Trophoblast cell (in vitro differentiated cells and primary cell): Measurements from ENCODE around the gene MKRN2OS.
A peak's percentile ranks its signal among the peaks of the same experiment; 100 is the strongest.

Experiments
- DNase-seq, 2 donors: peaks; one replicate each; pipeline ENCODE4 v3.0.0-alpha.2; 2016
- H2AFZ ChIP-seq: 2 replicates; pipeline ENCODE4 v1.6.1; 2013; ENCODE audit warnings: low read length, moderate library complexity, mild to moderate bottlenecking; ENCODE audit not compliant: insufficient read depth, poor library complexity
- H2AK5ac ChIP-seq: 2 replicates; pipeline ENCODE4 v1.6.1; 2013; ENCODE audit warnings: mild to moderate bottlenecking, low read length
- H2BK120ac ChIP-seq: 2 replicates; pipeline ENCODE4 v1.6.1; 2013; ENCODE audit warnings: low read length, mild to moderate bottlenecking, moderate library complexity; ENCODE audit not compliant: insufficient read depth, poor library complexity
- H2BK12ac ChIP-seq: 2 replicates; pipeline ENCODE4 v1.6.1; 2013; ENCODE audit warnings: mild to moderate bottlenecking, low read length, moderate library complexity
- H2BK5ac ChIP-seq: 2 replicates; pipeline ENCODE4 v1.6.1; 2013; ENCODE audit warnings: low read length, low read depth, moderate library complexity, mild to moderate bottlenecking; ENCODE audit not compliant: poor library complexity
- H3K14ac ChIP-seq: 2 replicates; pipeline ENCODE4 v1.6.1; 2013; ENCODE audit warnings: mild to moderate bottlenecking, low read length
- H3K18ac ChIP-seq: 2 replicates; pipeline ENCODE4 v1.6.1; 2013; ENCODE audit warnings: mild to moderate bottlenecking, low read length
- H3K23ac ChIP-seq: 2 replicates; pipeline ENCODE4 v1.6.1; 2013; ENCODE audit warnings: low read length
- H3K27ac ChIP-seq: 2 replicates; pipeline ENCODE4 v1.5.1; 2013; ENCODE audit warnings: low read depth, mild to moderate bottlenecking, inconsistent platforms, low read length, moderate library complexity
- H3K27me3 ChIP-seq: 2 replicates; pipeline ENCODE4 v1.6.1; 2013; ENCODE audit warnings: inconsistent platforms, mild to moderate bottlenecking, low read length, moderate library complexity; ENCODE audit not compliant: insufficient read depth
- H3K36me3 ChIP-seq, 2 experiments: 1 replicate in 1 of 2; 2 replicates in 1 of 2; pipeline ENCODE4 v1.6.1; 2013; ENCODE audit warnings: low read length in 2 of 2, mild to moderate bottlenecking in 2 of 2, moderate library complexity in 1 of 2; ENCODE audit not compliant: insufficient read depth in 2 of 2, control insufficient read depth in 1 of 2
- H3K4ac ChIP-seq: 2 replicates; pipeline ENCODE4 v1.6.1; 2013; ENCODE audit warnings: low read depth, mild to moderate bottlenecking, low read length, moderate library complexity
- H3K4me1 ChIP-seq, 2 experiments: 1 replicate in 1 of 2; 2 replicates in 1 of 2; pipeline ENCODE4 v1.6.1; 2013; ENCODE audit warnings: low read length in 2 of 2, mild to moderate bottlenecking in 2 of 2, moderate library complexity in 1 of 2; ENCODE audit not compliant: insufficient read depth in 2 of 2, control insufficient read depth in 1 of 2
- H3K4me2 ChIP-seq: 2 replicates; pipeline ENCODE4 v1.6.1; 2013; ENCODE audit warnings: inconsistent platforms, mild to moderate bottlenecking, low read length, moderate library complexity
- H3K4me3 ChIP-seq: 2 replicates; pipeline ENCODE4 v1.5.1; 2013; ENCODE audit warnings: mild to moderate bottlenecking, low read depth, low read length, inconsistent platforms
- H3K79me1 ChIP-seq: one replicate; pipeline ENCODE4 v1.6.1; 2013; ENCODE audit warnings: low read length
- H3K79me2 ChIP-seq: 2 replicates; pipeline ENCODE4 v1.6.1; 2013; ENCODE audit warnings: low read length, mild to moderate bottlenecking; ENCODE audit not compliant: control insufficient read depth, insufficient read depth, poor library complexity
- H3K9ac ChIP-seq: 2 replicates; pipeline ENCODE4 v1.6.1; 2013; ENCODE audit warnings: mild to moderate bottlenecking, low read length
- H3K9me3 ChIP-seq: 2 replicates; pipeline ENCODE4 v1.6.1; 2013; ENCODE audit warnings: low read depth, mild to moderate bottlenecking, control low read depth, inconsistent platforms, low read length; ENCODE audit not compliant: insufficient read depth
- H4K12ac ChIP-seq: 2 replicates; pipeline ENCODE4 v1.6.1; 2013; ENCODE audit warnings: low read depth, mild to moderate bottlenecking, low read length, moderate library complexity
- H4K8ac ChIP-seq: 2 replicates; pipeline ENCODE4 v1.6.1; 2013; ENCODE audit warnings: low read depth, mild to moderate bottlenecking, low read length, moderate library complexity
- H4K91ac ChIP-seq: one replicate; pipeline ENCODE4 v1.6.1; 2013; ENCODE audit warnings: low read depth, mild to moderate bottlenecking, low read length, moderate library complexity
- WGBS: extraction: QIAGEN DNeasy Blood & Tissue Kit; methylation state at CpG from one replicate; pipeline ENCODE4 v1.1.7; 2013; ENCODE audit warnings: missing lambda C conversion rate; ENCODE audit not compliant: insufficient read length, insufficient coverage; ENCODE audit errors: extremely low coverage; 5-methylcytosine and 5-hydroxymethylcytosine counted together

Gene MKRN2OS

DNA sequence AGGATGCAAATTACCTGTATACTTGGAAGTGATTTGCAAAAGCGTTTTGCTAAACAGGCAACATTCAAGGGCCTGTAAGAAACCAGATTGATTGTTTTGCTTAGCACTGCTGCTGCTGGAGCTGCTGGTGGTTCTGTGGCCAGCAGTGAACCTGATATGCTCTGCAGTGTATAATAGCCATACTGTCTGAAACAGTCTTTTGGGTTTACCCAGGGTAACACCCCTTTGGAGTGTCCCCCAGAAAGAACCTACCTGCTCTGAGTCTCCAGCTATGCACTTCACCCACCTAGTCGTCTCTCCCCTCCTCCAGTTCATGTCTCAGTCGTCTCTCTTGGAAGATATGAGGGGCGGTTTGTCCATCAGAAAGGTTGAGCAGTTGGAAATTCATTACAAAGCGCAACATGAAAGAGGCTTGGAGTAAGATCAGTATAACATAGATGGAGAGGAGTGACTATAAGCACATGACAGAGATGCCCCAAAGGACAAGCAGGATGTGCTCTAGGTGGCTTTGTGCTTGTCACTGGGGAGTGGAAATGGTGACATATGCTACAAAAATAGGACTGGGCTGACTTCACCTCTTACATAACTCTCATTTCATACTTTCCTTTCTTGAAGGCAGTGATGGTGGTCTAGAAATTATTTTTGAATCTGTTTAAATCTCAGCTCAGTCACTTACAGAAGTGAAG, 15.3 kb upstream of the MKRN2OS start:
- Histone ChIP-seq H3K27ac (no peak overlapping the region), H3K14ac (no peak overlapping the region), H3K4me1 (peaks cover 6 to 16% of the 10 kb centered on the region in 2 experiments), H2BK12ac (no peak overlapping the region), H3K79me1 (peaks cover 10% of the 10 kb centered on the region), H2BK120ac (no peak overlapping the region), H4K12ac (no peak overlapping the region), H3K4me2 (no peak overlapping the region), H3K79me2 (peaks cover 20% of the 10 kb centered on the region), H2BK5ac (no peak overlapping the region), H4K91ac (no peak overlapping the region), H2AFZ (no peak overlapping the region), H3K4me3 (no peak overlapping the region), H3K36me3 (no peaks in the 10 kb centered on the region), H4K8ac (no peak overlapping the region), H3K27me3 (no peaks in the 10 kb centered on the region), H2AK5ac (no peak overlapping the region), H3K4ac (peak overlapping the region; percentile 71), H3K9me3 (no peaks in the 10 kb centered on the region), H3K9ac (no peak overlapping the region), H3K23ac (no peak overlapping the region), H3K18ac (no peak overlapping the region)
- DNase-seq: no peak
- WGBS: no CpG with 5 or more reads among the region's 5 CpGs

DNA sequence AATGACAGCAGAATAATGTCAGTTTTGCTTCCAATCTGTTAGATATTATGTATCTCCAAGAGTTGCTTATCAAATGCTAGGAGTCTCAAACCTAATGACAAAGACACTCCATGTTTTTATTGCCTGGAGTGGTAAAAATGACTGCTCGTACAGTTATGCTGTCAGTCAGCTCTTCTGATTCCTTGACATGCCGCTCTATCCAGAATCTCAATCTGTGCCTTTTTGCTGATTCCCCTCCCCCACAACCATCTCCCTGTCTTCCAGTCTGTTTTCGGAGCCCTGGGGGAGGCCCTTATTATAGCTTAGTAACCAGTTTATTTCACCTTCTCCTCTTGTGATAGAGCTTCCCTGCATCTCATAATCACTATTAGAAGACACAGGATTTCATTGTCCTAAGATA, 14.2 kb upstream of the MKRN2OS start:
- H2AK5ac ChIP-seq: no peak overlapping the region
- DNase-seq: peak; percentile 31 to 60
- no peak overlapping the region for H4K8ac ChIP-seq
- H2BK12ac ChIP-seq: no peak overlapping the region
- no peak overlapping the region for H4K12ac ChIP-seq
- no peak overlapping the region for H3K4me2 ChIP-seq
- H3K4me3 ChIP-seq: no peak overlapping the region
- H4K91ac ChIP-seq: no peak overlapping the region
- no peak overlapping the region for H3K18ac ChIP-seq
- peaks cover 10% of the 10 kb centered on the region for H3K79me1 ChIP-seq
- H3K14ac ChIP-seq: no peak overlapping the region
- H3K27me3 ChIP-seq: no peaks in the 10 kb centered on the region
- H3K9me3 ChIP-seq: no peaks in the 10 kb centered on the region
- no peak overlapping the region for H2BK5ac ChIP-seq
- H3K23ac ChIP-seq: no peak overlapping the region
- peak overlapping the region; percentile 91 for H3K4ac ChIP-seq
- no peak overlapping the region for H2AFZ ChIP-seq
- peaks cover 18% of the 10 kb centered on the region for H3K79me2 ChIP-seq
- no peaks in the 10 kb centered on the region for H3K36me3 ChIP-seq
- peaks cover 7 to 16% of the 10 kb centered on the region in 2 experiments for H3K4me1 ChIP-seq
- WGBS: no CpG with 5 or more reads among the region's 3 CpGs
- H3K27ac ChIP-seq: no peak overlapping the region
- H3K9ac ChIP-seq: no peak overlapping the region
- no peak overlapping the region for H2BK120ac ChIP-seq

DNA sequence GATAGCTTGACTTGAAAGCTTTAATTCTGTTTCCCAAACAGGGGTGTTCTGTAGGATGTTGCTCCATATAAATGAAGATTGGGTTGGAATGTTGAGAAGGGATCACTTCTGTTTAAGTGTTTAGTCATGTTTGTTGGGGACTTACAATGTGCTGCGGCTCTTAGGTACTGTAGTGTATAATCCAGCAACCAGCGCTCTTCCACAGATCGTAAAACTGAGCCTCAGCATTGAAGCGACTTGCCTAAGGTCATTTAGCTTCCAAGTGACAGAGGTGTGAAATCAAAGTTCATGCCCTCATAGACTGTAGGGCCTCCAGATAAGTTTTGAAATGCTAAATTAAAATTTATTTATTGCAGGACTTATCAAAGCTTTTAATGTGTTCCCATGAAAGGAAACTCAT, 13.4 kb upstream of the MKRN2OS start:
- peaks cover 18% of the 10 kb centered on the region for H3K79me2 ChIP-seq
- H3K4me3 ChIP-seq: no peak overlapping the region
- no peak overlapping the region for H4K12ac ChIP-seq
- H2AFZ ChIP-seq: no peak overlapping the region
- H3K27ac ChIP-seq: no peak overlapping the region
- peaks cover 7 to 16% of the 10 kb centered on the region in 2 experiments for H3K4me1 ChIP-seq
- no peak overlapping the region for H2BK5ac ChIP-seq
- H2BK12ac ChIP-seq: no peak overlapping the region
- H2AK5ac ChIP-seq: no peak overlapping the region
- no peak overlapping the region for H3K4me2 ChIP-seq
- H2BK120ac ChIP-seq: no peak overlapping the region
- no peak for DNase-seq
- WGBS: no CpG with 5 or more reads among the region's 4 CpGs
- H3K79me1 ChIP-seq: peaks cover 10% of the 10 kb centered on the region
- peak overlapping the region; percentile 93 for H3K4ac ChIP-seq
- H3K23ac ChIP-seq: peak overlapping the region; percentile 95
- H3K18ac ChIP-seq: no peak overlapping the region
- H3K9ac ChIP-seq: no peak overlapping the region
- H4K8ac ChIP-seq: no peak overlapping the region
- peaks cover 2% of the 10 kb centered on the region for H3K9me3 ChIP-seq
- H3K36me3 ChIP-seq: no peaks in the 10 kb centered on the region
- no peak overlapping the region for H3K14ac ChIP-seq
- H3K27me3 ChIP-seq: no peaks in the 10 kb centered on the region
- H4K91ac ChIP-seq: no peak overlapping the region

DNA sequence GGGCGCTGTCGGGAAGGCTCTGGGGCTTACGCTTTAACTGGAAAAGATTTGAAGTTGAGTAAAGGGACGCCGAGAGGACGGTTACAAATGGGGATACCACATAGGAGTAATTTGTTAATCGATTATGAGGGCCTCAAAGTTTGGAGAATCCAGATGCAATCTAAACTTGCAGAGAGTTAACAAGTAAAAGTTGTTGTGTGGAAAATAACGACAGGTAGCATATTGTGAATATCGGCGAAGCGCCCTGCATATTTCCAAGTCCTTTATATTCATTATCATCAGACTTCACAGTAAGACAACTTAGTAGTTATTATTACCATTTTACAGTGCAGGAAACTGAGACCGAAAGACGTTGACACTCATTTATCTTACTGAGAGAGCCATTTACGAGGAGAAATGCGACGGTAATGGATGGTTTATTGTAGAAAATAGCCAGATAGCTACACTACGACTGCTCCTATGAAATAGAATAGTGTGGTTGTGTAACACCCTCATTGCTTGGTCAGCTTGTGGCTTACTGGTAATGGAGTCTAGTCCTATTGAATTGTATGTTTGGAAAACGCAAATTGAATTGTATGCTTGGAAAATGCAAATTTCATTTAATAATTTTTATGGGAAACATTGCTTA, 12.3 kb upstream of the MKRN2OS start:
- Histone ChIP-seq H3K27ac (peak overlapping the region; percentile 93), H3K4me3 (peak overlapping the region; percentile 100), H2BK5ac (peak overlapping the region; percentile 96), H3K23ac (no peak overlapping the region), H3K36me3 (no peaks in the 10 kb centered on the region), H2AFZ (peak overlapping the region; percentile 89), H2BK12ac (no peak overlapping the region), H3K4ac (peak overlapping the region; percentile 91), H2BK120ac (peak overlapping the region; percentile 97), H3K9ac (peak overlapping the region; percentile 97), H3K4me2 (peak overlapping the region; percentile 78), H4K12ac (peak overlapping the region; percentile 100), H3K9me3 (peaks cover 2% of the 10 kb centered on the region), H3K18ac (peak overlapping the region; percentile 99), H3K4me1 (peaks cover 5 to 10% of the 10 kb centered on the region in 2 experiments), H2AK5ac (peak overlapping the region; percentile 64), H4K91ac (peak overlapping the region; percentile 95), H4K8ac (peak overlapping the region; percentile 99), H3K27me3 (no peaks in the 10 kb centered on the region), H3K14ac (peak overlapping the region; percentile 100), H3K79me1 (peaks cover 10% of the 10 kb centered on the region), H3K79me2 (peaks cover 18% of the 10 kb centered on the region)
- WGBS: no CpG with 5 or more reads among the region's 18 CpGs
- peak; percentile 12 to 59 for DNase-seq
